PC-3 (cell line): Measurements from ENCODE around the gene TUBA3D.
"Not testable (repeated sequence)": the region's sequence is repeated elsewhere in the genome, so short reads cannot be mapped to it uniquely, and the experiment has no call there.

Source experiments
- EZH2 ChIP-seq: fragments of 300-600 bp; sonication (generic); IDR thresholded peaks from one replicate; pipeline ENCODE4 v1.6.1; 2017; ENCODE audit warnings: antibody characterized with exemption, mild to moderate bottlenecking, low read length; ENCODE audit not compliant: unreplicated experiment
- EZH2phosphoT487 ChIP-seq: fragments of 300-600 bp; sonication (generic); IDR thresholded peaks from 2 replicates; pipeline ENCODE4 v1.6.1; 2018; ENCODE audit warnings: mild to moderate bottlenecking, antibody characterized with exemption, low read length, borderline replicate concordance
- TF ChIP-seq, protein P1 (sequence below): fragments of 300-600 bp; sonication (generic); conservative IDR thresholded peaks from 2 replicates; pipeline ENCODE4 v1.5.1; 2017; ENCODE audit warnings: antibody characterized with exemption, low read depth, mild to moderate bottlenecking, low read length

DNA sequence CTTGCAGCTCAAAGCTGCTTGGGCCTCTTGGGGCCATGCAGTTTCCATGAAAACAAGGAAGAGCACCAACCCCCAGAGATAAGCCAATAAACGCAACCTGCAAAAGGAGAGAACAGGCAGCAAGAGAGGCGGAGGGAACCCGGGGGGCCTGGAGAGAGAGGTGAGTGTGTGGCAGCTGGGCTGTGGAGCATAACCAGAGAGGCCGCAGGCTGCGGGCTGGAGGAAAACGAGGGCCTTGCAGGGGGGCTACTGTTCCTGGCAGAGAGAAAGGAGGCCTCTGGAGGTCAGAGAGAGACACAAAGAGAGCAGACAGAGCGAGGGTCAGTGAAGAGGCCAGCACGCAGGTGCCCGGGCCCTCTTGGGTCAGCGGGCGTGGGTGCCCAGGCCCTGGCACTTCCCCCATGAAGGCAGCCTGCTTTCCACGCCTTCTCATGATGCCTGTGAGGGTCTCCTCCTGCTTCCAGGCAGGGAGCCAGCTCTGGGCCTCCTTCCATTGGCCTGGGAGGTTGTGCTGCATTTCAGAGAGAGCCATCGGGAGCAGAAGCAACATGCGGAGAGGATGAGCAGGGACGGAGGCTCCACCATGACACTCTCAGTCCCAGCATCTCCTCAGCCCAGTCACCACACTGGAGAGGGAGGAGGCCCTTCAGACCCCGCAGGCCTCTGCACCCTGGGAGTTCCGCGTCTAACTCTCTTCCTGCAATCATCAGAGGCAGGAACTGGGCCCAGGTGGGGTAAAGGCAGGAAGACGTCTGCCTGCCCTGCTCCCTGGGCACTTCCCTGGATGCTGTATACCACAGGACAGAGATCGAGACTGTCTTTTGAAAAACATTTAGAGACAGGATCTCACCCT lies 14.9 kb downstream of the TUBA3D start:
- TF ChIP-seq, protein P1, sequence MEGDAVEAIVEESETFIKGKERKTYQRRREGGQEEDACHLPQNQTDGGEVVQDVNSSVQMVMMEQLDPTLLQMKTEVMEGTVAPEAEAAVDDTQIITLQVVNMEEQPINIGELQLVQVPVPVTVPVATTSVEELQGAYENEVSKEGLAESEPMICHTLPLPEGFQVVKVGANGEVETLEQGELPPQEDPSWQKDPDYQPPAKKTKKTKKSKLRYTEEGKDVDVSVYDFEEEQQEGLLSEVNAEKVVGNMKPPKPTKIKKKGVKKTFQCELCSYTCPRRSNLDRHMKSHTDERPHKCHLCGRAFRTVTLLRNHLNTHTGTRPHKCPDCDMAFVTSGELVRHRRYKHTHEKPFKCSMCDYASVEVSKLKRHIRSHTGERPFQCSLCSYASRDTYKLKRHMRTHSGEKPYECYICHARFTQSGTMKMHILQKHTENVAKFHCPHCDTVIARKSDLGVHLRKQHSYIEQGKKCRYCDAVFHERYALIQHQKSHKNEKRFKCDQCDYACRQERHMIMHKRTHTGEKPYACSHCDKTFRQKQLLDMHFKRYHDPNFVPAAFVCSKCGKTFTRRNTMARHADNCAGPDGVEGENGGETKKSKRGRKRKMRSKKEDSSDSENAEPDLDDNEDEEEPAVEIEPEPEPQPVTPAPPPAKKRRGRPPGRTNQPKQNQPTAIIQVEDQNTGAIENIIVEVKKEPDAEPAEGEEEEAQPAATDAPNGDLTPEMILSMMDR, result not testable (repeated sequence)
- TF ChIP-seq EZH2, EZH2phosphoT487: not testable (repeated sequence)
